HG03354 (cell line): Measurements from ENCODE around the gene FDX2.
A peak's percentile ranks its signal among the peaks of the same experiment; 100 is the strongest.
"Not testable (repeated sequence)": the region's sequence is repeated elsewhere in the genome, so short reads cannot be mapped to it uniquely, and the experiment has no call there.

ENCODE experiments used
- ATAC-seq: cut with Tn5 transposase; IDR thresholded peaks from one replicate; pipeline ENCODE4 v1.9.1; 2021; ENCODE audit warnings: mild to moderate bottlenecking; ENCODE audit not compliant: unreplicated experiment, poor library complexity, severe bottlenecking

The FDX2 gene

DNA sequence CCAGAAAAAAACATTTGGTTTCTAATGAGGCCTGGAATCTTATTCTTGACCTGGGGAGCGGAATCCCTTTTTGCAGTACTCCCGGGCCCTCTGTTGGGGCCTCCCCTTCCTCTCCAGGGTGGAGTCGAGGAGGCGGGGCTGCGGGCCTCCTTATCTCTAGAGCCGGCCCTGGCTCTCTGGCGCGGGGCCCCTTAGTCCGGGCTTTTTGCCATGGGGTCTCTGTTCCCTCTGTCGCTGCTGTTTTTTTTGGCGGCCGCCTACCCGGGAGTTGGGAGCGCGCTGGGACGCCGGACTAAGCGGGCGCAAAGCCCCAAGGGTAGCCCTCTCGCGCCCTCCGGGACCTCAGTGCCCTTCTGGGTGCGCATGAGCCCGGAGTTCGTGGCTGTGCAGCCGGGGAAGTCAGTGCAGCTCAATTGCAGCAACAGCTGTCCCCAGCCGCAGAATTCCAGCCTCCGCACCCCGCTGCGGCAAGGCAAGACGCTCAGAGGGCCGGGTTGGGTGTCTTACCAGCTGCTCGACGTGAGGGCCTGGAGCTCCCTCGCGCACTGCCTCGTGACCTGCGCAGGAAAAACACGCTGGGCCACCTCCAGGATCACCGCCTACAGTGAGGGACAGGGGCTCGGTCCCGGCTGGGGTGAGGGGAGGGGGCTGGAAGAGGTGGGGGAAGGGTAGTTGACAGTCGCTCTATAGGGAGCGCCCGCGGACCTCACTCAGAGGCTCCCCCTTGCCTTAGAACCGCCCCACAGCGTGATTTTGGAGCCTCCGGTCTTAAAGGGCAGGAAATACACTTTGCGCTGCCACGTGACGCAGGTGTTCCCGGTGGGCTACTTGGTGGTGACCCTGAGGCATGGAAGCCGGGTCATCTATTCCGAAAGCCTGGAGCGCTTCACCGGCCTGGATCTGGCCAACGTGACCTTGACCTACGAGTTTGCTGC is 28.7 kb downstream of the FDX2 start, which contains the start of gene ICAM4:
Gene ICAM4 (plus strand): TSS at position 153 of the 935 bp plus-strand sequence. CDS start 58 bp downstream, at position 211.
- no peak for ATAC-seq

DNA sequence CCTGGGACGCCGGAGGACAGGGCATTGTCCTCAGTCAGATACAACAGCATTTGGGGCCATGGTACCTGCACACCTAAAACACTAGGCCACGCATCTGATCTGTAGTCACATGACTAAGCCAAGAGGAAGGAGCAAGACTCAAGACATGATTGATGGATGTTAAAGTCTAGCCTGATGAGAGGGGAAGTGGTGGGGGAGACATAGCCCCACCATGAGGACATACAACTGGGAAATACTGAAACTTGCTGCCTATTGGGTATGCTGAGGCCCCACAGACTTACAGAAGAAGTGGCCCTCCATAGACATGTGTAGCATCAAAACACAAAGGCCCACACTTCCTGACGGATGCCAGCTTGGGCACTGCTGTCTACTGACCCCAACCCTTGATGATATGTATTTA is 30.4 kb downstream of the FDX2 start:
- ATAC-seq = no peak

- no peak for ATAC-seq
Observed at GRCh38 chr19:10284960-10285278, 30.9 kb downstream of the FDX2 start.

- no peak for ATAC-seq
Observed at GRCh38 chr19:10284065-10284959, 31.5 kb downstream of the FDX2 start.

- ATAC-seq = no peak
Observed at GRCh38 chr19:10283301-10284064, 32.3 kb downstream of the FDX2 start.

- ATAC-seq = not testable (repeated sequence)
Observed at GRCh38 chr19:10282043-10282442, 33.8 kb downstream of the FDX2 start.

GRCh38 chr19:10279737-10280442 is 35.9 kb downstream of the FDX2 start:
- ATAC-seq = no peak

DNA sequence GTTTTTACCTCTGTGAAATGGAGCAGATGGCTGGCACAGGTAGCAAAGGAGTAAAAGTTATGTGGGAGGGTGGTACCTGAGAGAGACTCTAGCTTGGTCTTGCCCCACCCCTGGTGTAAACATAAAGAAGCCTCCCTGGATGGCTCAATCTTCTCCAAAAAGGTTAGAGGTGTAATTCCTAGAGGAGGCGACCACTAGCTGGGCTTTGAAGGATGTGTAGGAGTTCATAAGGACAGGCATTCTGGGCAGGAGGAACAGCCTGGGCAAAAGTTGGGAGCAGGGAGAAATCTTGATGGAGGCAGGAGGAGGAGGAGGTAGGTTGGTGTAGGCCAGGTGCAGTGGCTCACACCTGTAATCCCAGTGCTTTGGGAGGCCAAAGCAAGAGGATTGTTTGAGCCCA is 36.9 kb downstream of the FDX2 start:
- no peak for ATAC-seq

DNA sequence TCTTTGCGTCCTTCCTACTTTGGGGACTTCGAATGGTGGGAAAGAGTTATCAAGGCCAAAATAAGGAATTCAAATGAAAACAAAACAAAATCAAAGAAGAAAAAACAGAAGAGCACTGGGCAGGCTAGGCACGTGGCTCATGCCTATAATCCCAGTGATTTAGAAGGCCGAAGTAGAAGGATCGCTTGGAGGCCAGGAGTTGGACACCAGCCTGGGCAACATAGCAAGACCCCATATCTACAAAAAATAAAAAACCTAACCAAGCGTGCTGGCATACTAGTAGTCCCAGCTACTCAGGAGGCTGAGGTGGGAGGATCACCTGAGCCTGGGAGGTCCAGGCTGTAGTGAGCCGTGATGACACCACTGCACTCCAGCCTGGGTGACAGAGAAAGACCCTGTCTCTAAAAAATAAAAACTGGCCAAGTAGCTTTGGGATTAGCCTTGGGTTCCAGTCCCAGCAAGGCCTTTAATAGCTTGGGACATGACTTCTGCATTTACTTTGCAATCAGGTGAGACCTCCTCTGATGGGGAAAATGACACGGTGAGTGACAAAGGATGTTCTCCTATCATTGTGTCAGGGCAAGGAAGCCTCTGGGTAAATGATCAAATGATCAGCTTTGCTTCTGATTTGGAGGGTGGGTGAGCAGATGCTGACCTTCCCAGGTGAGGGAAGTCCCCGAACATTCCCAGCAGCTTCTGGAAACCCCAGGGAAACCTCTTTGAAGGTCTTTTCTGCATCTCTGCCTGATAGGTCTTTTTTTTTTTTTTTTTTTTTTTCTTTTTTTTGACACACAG is 37.8 kb downstream of the FDX2 start:
- ATAC-seq = no peak

- ATAC-seq = no peak
Observed at GRCh38 chr19:10274589-10274988, 41.2 kb downstream of the FDX2 start.

DNA sequence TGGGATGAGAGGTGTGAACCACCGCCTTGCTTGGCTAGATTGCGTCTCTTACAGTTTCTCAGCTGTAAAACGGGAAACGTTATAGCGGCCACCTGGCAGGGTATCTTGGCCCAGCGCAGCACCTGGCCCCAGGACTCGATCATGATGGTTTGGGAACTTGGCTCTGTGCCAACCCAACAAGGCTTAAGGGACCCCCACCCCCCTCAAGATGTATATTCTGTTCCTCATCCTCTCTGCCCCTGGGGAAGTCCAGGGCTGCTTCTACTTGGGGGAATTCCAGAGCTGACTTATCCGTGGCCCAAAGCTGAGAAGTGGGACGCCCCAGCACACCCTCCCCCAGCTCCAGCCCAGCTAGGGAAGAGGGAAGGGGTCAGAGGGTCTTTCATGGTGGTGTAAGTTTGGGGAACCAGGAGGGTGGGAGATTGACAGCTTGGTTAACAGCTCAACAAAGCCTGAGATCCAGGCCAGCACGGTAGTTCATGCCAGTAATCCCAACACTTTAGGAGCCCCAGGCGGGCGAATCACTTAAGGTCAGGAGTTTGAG is 44.2 kb downstream of the FDX2 start:
- ATAC-seq = peak; percentile 29

DNA sequence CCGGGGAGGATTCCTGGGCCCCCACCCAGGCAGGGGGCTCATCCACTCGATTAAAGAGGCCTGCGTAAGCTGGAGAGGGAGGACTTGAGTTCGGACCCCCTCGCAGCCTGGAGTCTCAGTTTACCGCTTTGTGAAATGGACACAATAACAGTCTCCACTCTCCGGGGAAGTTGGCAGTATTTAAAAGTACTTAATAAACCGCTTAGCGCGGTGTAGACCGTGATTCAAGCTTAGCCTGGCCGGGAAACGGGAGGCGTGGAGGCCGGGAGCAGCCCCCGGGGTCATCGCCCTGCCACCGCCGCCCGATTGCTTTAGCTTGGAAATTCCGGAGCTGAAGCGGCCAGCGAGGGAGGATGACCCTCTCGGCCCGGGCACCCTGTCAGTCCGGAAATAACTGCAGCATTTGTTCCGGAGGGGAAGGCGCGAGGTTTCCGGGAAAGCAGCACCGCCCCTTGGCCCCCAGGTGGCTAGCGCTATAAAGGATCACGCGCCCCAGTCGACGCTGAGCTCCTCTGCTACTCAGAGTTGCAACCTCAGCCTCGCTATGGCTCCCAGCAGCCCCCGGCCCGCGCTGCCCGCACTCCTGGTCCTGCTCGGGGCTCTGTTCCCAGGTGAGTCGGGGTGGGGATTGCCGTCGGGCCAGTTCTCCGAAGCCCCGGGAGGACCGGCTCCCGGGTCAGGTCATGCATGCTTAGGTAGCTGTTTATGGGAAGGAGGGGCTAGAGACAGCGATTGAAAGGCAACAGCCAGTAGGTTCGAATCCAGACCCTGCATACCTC is 45.0 kb downstream of the FDX2 start, which contains the start of gene ICAM1:
Gene ICAM1 (plus strand): TSS at position 505 of the 779 bp plus-strand sequence. CDS start 40 bp downstream, at position 545.
- peak; percentile 57 for ATAC-seq

- peak; percentile 46 for ATAC-seq
Observed at GRCh38 chr19:10270180-10270615, 45.6 kb downstream of the FDX2 start.

GRCh38 chr19:10269333-10270179 is 46.3 kb downstream of the FDX2 start:
- peak; percentile 49 for ATAC-seq

DNA sequence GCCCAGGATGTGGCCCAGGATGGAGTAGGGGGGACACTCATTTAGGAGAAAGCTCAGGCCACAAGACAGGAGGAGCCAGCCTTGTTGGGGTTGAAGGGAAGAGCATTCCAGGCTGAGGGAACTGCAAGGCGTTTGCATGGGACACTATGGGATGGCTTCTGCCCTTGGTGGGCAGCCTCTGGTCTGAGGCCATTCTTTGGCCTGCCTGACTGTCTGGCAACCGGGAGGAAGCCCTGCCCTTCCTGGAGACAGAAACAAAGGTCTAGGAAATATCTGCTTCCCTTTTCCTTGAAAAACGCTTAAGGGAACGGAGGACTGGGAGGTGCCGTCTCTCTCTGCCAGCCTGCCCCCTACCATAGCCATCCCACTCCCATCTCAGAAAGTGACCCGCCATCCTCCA is 47.7 kb downstream of the FDX2 start:
- no peak for ATAC-seq

- ATAC-seq = no peak
Observed at GRCh38 chr19:10266706-10267105, 49.1 kb downstream of the FDX2 start.
